Thyroid gland (tissue), 4 donors: Measurements from ENCODE around the gene INPP5J. TPM values are rescaled to one million over a fixed set of nuclear protein-coding genes. Genes with fewer than 3 reads are reported as not detected.

ENCODE experiments used
- DNase-seq, 2 donors: peaks; one replicate each; pipeline ENCODE4 v3.0.0-alpha.2; 2019
- H3K27ac ChIP-seq, 3 donors: fragments of 200-600 bp; sonication (generic); 1 replicate in 2 of 3; 2 replicates in 1 of 3; pipeline ENCODE4 v1.5.1; 2016 to 2019; ENCODE audit warnings: mild to moderate bottlenecking in 1 of 3, moderate library complexity in 1 of 3
- H3K27me3 ChIP-seq: fragments of 200-600 bp; sonication (generic); one replicate; pipeline ENCODE4 v1.5.1; 2019
- H3K36me3 ChIP-seq, 2 donors: fragments of 200-600 bp; sonication (generic); one replicate each; pipeline ENCODE4 v1.5.1; 2016 to 2019
- H3K4me1 ChIP-seq, 2 donors: fragments of 200-600 bp; sonication (generic); one replicate each; pipeline ENCODE4 v1.5.1; 2017 to 2019
- H3K4me3 ChIP-seq, 3 donors: fragments of 200-600 bp; sonication (generic); replicated peaks in 1 of 3; 1 replicate in 2 of 3; 2 replicates in 1 of 3; pipeline ENCODE4 v1.5.1; 2016; ENCODE audit warnings: mild to moderate bottlenecking in 1 of 3
- H3K9me3 ChIP-seq: fragments of 200-600 bp; sonication (generic); one replicate; pipeline ENCODE4 v1.5.1; 2017
- CTCF ChIP-seq, 6 experiments: fragments of 200-600 bp in 3 of 6; fragments of 450-650 bp in 3 of 6; sonication (generic) in 3 of 6; IDR thresholded peaks; one replicate each; pipeline ENCODE4 v1.5.1; 2016 to 2019; ENCODE audit warnings: antibody characterized with exemption in 6 of 6, mild to moderate bottlenecking in 2 of 6, inconsistent platforms in 1 of 6, moderate library complexity in 1 of 6
- POLR2A ChIP-seq, 2 donors: fragments of 450-650 bp; IDR thresholded peaks; one replicate each; pipeline ENCODE4 v1.6.1; 2017; ENCODE audit warnings: antibody characterized with exemption in 2 of 2, mild to moderate bottlenecking in 2 of 2, moderate library complexity in 1 of 2
- WGBS, 2 donors: methylation state at CpG; one replicate each; pipeline ENCODE4 v1.1.5; 2017; 5-methylcytosine and 5-hydroxymethylcytosine counted together
- intact Hi-C: fragments of 100-400 bp; cut with DNase I; formaldehyde crosslinking; loops from one replicate; pipeline ENCODE4 v1.15.1; 2023
- total RNA-seq, 4 donors: library from RNA; depleted of rRNA; stranded (reverse); fragments of >200 nt; gene quantifications; one replicate each; pipeline ENCODE4 v1.2.3, GENCODE V29; 2016

INPP5J gene
- total RNA-seq, 4 donors from 2014 or later: 180 to 665 (median 442) TPM

GRCh38 chr22:31119026-31119717 is 3.6 kb upstream of the INPP5J start:
- TF ChIP-seq POLR2A (IDR thresholded peaks at IDR 0.05): no peak
- no peak for TF ChIP-seq CTCF (IDR thresholded peaks at IDR 0.05)
- intact Hi-C loops: loop anchor here (10.0 kb wide), 1 partner anchor 116 kb away; no protein-coding TSS in a partner anchor
- peaks cover 12 to 13% of the 10 kb centered on the region in 2 donors for H3K4me1 ChIP-seq
- DNase-seq: peak in 1 of 2 donors; percentile 2
- 81 to 86% methylated on average over 7 of the region's 7 CpGs for WGBS, 2 donors
- H3K27me3 ChIP-seq: no peaks in the 10 kb centered on the region
- no peaks in the 10 kb centered on the region for H3K36me3 ChIP-seq
- no peak overlapping the region for H3K4me3 ChIP-seq
- H3K27ac ChIP-seq: no peak overlapping the region
- no peaks in the 10 kb centered on the region for H3K9me3 ChIP-seq

- H3K27me3 ChIP-seq: no peaks in the 10 kb centered on the region
- no peaks in the 10 kb centered on the region for H3K36me3 ChIP-seq
- no peaks in the 10 kb centered on the region for H3K9me3 ChIP-seq
- peak in 1 of 2 donors; percentile 1 for DNase-seq
- no peak for TF ChIP-seq CTCF (IDR thresholded peaks at IDR 0.05)
- H3K27ac ChIP-seq: no peak overlapping the region
- intact Hi-C loops: no loop called here
- H3K4me1 ChIP-seq: peaks cover 21 to 22% of the 10 kb centered on the region in 2 donors
- WGBS, 2 donors: 73 to 89% methylated on average over 1 to 2 of the region's 5 CpGs
- no peak overlapping the region for H3K4me3 ChIP-seq
These were observed 2.5 kb upstream of the INPP5J start for GRCh38 chr22:31120230-31120629.

GRCh38 chr22:31120642-31121041 is 2.1 kb upstream of the INPP5J start:
- Histone ChIP-seq H3K36me3 (no peaks in the 10 kb centered on the region), H3K27me3 (no peaks in the 10 kb centered on the region), H3K4me1 (peaks cover 25 to 26% of the 10 kb centered on the region in 2 donors), H3K4me3 (no peak overlapping the region), H3K27ac (no peak overlapping the region), H3K9me3 (no peaks in the 10 kb centered on the region)
- intact Hi-C loops: no loop called here
- no peak for DNase-seq
- 100% methylated on average over 1 of the region's 1 CpG for whole genome bisulfite sequencing, 2 donors
- TF ChIP-seq POLR2A (IDR thresholded peaks at IDR 0.05) (no peak), CTCF (IDR thresholded peaks at IDR 0.05) (no peak)

- 95 to 96% methylated on average over 4 of the region's 4 CpGs for WGBS, 2 donors
- DNase-seq: no peak
- Histone ChIP-seq H3K27me3 (no peaks in the 10 kb centered on the region), H3K4me3 (no peak overlapping the region), H3K4me1 (peaks cover 32 to 34% of the 10 kb centered on the region in 2 donors), H3K27ac (peak overlapping the region; percentile 93 to 99 (median 94)), H3K36me3 (no peaks in the 10 kb centered on the region), H3K9me3 (no peaks in the 10 kb centered on the region)
- TF ChIP-seq CTCF (IDR thresholded peaks at IDR 0.05): no peak
- TF ChIP-seq POLR2A (IDR thresholded peaks at IDR 0.05): no peak
- intact Hi-C loops: no loop called here
These were observed 1.4 kb upstream of the INPP5J start for GRCh38 chr22:31121403-31121802.

- Histone ChIP-seq H3K9me3 (no peaks in the 10 kb centered on the region), H3K36me3 (no peaks in the 10 kb centered on the region), H3K27me3 (no peaks in the 10 kb centered on the region), H3K27ac (peak overlapping the region; percentile 93 to 99 (median 94)), H3K4me3 (no peak overlapping the region), H3K4me1 (peaks cover 40 to 41% of the 10 kb centered on the region in 2 donors)
- 45 to 72% methylated on average over 2 of the region's 2 CpGs for WGBS, 2 donors
- intact Hi-C loops: no loop called here
- DNase-seq: no peak
- TF ChIP-seq CTCF (IDR thresholded peaks at IDR 0.05): no peak
- TF ChIP-seq POLR2A (IDR thresholded peaks at IDR 0.05): no peak
These were observed 602 bp upstream of the INPP5J start for GRCh38 chr22:31122196-31122531.
